Measurements from ENCODE around the gene TSSK1B.

The TSSK1B gene

DNA sequence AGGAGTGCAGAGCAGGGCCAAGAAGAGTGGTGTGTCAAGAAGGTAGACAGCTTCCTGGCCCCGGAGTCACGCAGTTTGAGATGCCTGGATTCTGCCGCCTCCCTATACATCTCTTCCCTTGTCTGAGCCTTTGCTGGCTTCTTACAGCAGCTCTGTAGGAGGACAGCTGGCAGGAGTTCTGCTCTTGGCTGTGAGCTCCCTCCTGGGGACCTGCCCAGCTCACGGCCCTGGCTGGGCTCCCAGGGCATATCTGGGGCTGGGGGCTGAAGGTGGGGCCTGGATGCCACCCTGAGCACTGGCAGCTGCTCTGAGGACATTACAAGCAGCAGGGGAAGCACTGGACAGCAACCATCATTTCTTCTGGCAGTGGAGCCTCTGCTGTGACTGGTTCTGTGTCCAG is 786 bp upstream of the TSSK1B start:
- TF ChIP-seq, protein P1, sequence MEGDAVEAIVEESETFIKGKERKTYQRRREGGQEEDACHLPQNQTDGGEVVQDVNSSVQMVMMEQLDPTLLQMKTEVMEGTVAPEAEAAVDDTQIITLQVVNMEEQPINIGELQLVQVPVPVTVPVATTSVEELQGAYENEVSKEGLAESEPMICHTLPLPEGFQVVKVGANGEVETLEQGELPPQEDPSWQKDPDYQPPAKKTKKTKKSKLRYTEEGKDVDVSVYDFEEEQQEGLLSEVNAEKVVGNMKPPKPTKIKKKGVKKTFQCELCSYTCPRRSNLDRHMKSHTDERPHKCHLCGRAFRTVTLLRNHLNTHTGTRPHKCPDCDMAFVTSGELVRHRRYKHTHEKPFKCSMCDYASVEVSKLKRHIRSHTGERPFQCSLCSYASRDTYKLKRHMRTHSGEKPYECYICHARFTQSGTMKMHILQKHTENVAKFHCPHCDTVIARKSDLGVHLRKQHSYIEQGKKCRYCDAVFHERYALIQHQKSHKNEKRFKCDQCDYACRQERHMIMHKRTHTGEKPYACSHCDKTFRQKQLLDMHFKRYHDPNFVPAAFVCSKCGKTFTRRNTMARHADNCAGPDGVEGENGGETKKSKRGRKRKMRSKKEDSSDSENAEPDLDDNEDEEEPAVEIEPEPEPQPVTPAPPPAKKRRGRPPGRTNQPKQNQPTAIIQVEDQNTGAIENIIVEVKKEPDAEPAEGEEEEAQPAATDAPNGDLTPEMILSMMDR (IDR thresholded peaks at IDR 0.05; ENCODE audit: low read depth, low read length, missing control alignments): no peak
- no peak overlapping the region for H3K4me3 ChIP-seq (ENCODE audit: low read depth, low read length)
- DNase-seq (ENCODE audit: low read depth): no peak

DNA sequence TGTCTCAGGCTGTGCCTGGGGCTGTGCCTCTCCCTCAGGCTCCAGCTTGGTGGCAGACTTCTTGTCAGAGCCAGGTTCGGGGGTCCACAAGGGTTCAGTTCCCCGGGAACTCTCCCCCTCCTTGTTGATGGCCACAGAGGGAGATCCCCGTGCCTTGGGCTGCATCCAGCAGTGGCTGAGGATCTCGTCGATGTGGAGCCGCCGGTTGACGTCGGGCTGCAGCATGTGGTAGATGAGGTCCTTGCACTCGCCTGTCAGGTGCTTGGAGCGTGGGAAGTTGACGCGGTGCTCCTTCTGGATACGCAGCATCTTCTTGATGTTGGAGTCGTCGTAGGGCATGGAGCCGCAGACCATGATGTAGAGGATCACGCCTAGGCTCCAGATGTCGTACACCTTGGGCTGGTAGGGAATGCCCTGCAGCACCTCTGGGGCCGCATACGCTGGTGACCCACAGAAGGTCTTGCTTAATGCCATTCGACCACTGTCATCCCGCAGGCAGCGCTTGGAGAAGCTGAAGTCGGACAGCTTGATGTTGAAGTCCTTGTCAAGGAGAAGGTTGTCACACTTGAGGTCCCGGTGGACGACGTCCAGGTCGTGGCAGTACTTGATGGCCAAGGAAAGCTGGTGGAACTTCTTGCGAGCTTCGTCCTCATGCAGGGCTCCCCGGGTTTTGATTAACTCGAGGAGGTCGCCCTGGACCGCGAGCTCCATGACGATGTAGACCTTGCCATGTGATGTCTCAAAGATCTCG is 752 bp downstream of the TSSK1B start:
- TF ChIP-seq, protein P1 (IDR thresholded peaks at IDR 0.05; ENCODE audit: low read depth, low read length, missing control alignments): no peak
- no peak overlapping the region for H3K4me3 ChIP-seq (ENCODE audit: low read depth, low read length)
- DNase-seq (ENCODE audit: low read depth): no peak

DNA sequence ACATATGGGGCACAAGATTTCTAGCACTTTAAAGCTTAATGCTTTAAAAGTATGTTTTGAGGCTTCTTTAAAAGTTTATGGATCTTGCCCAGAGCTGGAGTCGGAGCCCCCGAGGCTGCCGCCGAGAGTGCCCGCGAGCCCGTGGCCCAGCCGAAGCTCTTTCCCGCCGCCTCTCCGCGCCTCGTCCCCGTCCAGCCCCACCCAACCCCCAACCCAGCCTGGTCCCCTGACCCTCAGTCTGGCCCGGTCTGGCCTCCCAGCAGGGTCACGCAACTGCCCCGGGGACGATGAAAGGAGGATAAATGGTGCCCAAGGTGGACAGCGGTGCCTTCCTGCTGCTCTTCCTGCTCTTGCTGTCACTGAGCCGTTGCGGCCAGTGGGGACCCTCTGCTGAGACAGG is 1.7 kb downstream of the TSSK1B start:
- no peak overlapping the region for H3K4me3 ChIP-seq (ENCODE audit: low read depth, low read length)
- no peak for DNase-seq (ENCODE audit: low read depth)
- TF ChIP-seq, protein P1 (IDR thresholded peaks at IDR 0.05; ENCODE audit: low read depth, low read length, missing control alignments): no peak

DNA sequence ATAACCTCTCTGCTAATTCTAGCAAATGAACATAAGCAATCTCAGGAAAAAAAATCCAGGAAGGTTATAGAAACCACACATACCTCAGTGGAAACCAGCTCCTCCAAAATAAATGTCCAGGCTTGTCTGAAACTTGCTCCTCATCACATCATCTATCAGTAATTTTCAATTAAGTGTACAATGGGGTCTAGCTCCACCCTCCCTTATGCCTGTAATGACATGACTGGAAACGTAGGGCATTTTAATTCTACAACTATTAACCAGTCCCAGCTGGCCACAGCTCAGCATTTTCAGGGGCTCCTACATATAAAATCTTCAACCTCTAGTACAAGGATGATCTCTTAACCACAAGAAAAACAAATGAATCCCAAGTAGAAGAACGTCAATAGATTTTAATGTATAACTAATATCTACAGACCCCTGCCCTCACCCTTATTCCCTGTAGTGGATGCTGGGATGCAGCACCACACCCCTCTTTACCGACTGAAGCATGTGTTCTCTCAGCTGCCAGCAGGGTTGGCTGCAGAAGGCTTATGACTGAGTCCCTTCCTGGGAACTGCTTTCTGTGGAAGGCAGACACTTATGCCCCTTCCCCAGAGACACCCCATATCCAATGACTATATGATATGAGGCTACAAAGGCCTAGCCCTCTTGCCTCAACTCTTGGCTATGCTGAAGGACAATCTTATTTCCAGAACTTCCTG is 6.8 kb downstream of the TSSK1B start:
- no peak overlapping the region for H3K4me3 ChIP-seq (ENCODE audit: low read depth, low read length)
- TF ChIP-seq, protein P1 (IDR thresholded peaks at IDR 0.05; ENCODE audit: low read depth, low read length, missing control alignments): no peak
- no peak for DNase-seq (ENCODE audit: low read depth)

DNA sequence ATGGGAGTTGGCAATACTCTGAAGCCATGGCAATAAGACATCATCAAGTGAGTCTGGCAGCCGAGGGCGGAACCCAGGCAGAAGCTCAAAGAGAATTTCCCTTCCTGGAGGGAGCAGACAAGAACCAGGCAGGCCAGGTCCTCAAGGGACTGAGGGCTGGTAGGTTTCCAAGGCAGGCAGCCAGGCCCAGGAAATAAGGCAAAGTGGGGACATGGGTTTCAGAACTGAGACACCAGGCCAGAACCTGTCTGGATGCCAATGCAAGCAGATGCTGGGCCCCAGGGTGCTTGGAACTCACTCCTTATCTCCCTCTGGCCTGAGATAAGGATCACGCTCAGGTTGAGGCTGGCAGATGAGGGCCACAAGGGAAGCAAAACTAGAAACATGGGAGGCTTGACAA is 8.9 kb downstream of the TSSK1B start:
- TF ChIP-seq, protein P1 (IDR thresholded peaks at IDR 0.05; ENCODE audit: low read depth, low read length, missing control alignments): no peak
- DNase-seq (ENCODE audit: low read depth): no peak
- no peak overlapping the region for H3K4me3 ChIP-seq (ENCODE audit: low read depth, low read length)

DNA sequence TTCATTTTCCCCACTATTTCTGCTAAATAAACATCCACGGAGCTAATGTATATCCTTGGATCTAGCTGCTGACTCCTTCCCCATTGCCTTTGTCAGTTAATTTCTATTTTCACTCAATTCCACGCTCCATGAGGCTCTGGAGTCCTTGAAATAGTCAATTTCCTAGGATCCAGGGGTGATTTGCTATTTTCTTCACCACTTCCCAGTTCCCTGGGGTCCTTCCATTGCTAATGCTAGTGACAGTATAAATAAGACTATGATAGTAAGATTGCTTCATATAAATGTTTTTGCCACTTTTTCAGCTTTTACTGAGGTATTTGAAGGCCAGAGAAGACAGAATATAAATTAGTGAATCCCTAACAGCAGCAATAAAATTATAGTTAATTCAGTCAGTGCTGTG is 13.1 kb downstream of the TSSK1B start:
- no peak overlapping the region for H3K4me3 ChIP-seq (ENCODE audit: low read depth, low read length)
- DNase-seq (ENCODE audit: low read depth): no peak
- TF ChIP-seq, protein P1 (IDR thresholded peaks at IDR 0.05; ENCODE audit: low read depth, low read length, missing control alignments): no peak

Measured in GM12864 (cell line).